B cell (primary cell): Measurements from ENCODE around the gene MAP2K5. TPM values are rescaled to one million over a fixed set of nuclear protein-coding genes. Genes with fewer than 3 reads are reported as not detected.
A peak's percentile ranks its signal among the peaks of the same experiment; 100 is the strongest.

Source experiments
- ATAC-seq: fragments of 200-7000 bp; cut with Tn5 transposase; one replicate; pipeline ENCODE4 v1.10.0; 2021; ENCODE audit warnings: low read depth, mild to moderate bottlenecking, moderate number of reproducible peaks, moderate library complexity
- CTCF ChIA-PET: fragments of 350-600 bp; sonication (Branson Sonifier 250); formaldehyde crosslinking; loops from one replicate; lab custom pipeline; 2021; ENCODE audit warnings: antibody characterized with exemption, inconsistent platforms; lab: Charles Lee
- POLR2A ChIA-PET: fragments of 350-600 bp; sonication (Branson Sonifier 250); formaldehyde crosslinking; loops from one replicate; lab custom pipeline; 2021; ENCODE audit warnings: antibody characterized with exemption; lab: Charles Lee
- DNase-seq: peaks from one replicate; pipeline ENCODE4 v3.0.0; 2013
- H2AFZ ChIP-seq: 2 replicates; pipeline ENCODE4 v1.6.1; 2012; ENCODE audit warnings: mild to moderate bottlenecking, low read depth, low read length; ENCODE audit not compliant: insufficient read depth, poor library complexity, severe bottlenecking
- H3K27ac ChIP-seq, 2 donors: 1 replicate in 1 of 2; 2 replicates in 1 of 2; pipeline ENCODE4 v1.5.1; 2012 to 2013; ENCODE audit warnings: low read length in 2 of 2, mild to moderate bottlenecking in 2 of 2, moderate library complexity in 1 of 2
- H3K27me3 ChIP-seq, 4 experiments: fragments of 200-600 bp in 1 of 4; sonication (generic) in 1 of 4; replicated peaks in 1 of 4; 1 replicate in 2 of 4; 2 replicates in 2 of 4; pipeline versions ENCODE4 v1.6.1 to v1.7.0; 2013 to 2016; ENCODE audit warnings: low read length in 3 of 4, mild to moderate bottlenecking in 2 of 4, mixed read lengths in 1 of 4, moderate library complexity in 1 of 4; ENCODE audit not compliant: insufficient read depth in 4 of 4, control insufficient read depth in 3 of 4; ENCODE audit errors: control extremely low read depth in 1 of 4
- H3K36me3 ChIP-seq, 2 experiments: replicated peaks in 1 of 2; 1 replicate in 1 of 2; 2 replicates in 1 of 2; pipeline versions ENCODE4 v1.6.1 to v1.7.1; 2013; ENCODE audit warnings: low read length in 1 of 2; ENCODE audit not compliant: insufficient read depth in 2 of 2, control insufficient read depth in 1 of 2; ENCODE audit errors: control extremely low read depth in 1 of 2, extremely low read depth in 1 of 2
- H3K4me1 ChIP-seq, 2 donors: fragments of 200-600 bp in 1 of 2; sonication (generic) in 1 of 2; 1 replicate in 1 of 2; 2 replicates in 1 of 2; pipeline versions ENCODE4 v1.5.1 to v1.6.1; 2013 to 2017; ENCODE audit warnings: low read length in 2 of 2; ENCODE audit not compliant: control insufficient read depth in 2 of 2, insufficient read depth in 2 of 2
- H3K4me2 ChIP-seq: replicated peaks from 2 replicates; pipeline ENCODE3; 2012; ENCODE audit warnings: mild to moderate bottlenecking, low read depth, low read length; ENCODE audit not compliant: poor library complexity, severe bottlenecking
- H3K4me3 ChIP-seq, 5 experiments: fragments of 200-600 bp in 1 of 5; sonication (generic) in 1 of 5; 1 replicate in 3 of 5; 2 replicates in 2 of 5; pipeline versions ENCODE4 v1.5.1 to v1.7.0; 2011 to 2016; ENCODE audit warnings: low read length in 4 of 5, mild to moderate bottlenecking in 4 of 5, low read depth in 2 of 5, control low read depth in 1 of 5, moderate library complexity in 1 of 5; ENCODE audit not compliant: insufficient read depth in 1 of 5; ENCODE audit errors: control extremely low read depth in 1 of 5, extremely low read depth in 1 of 5
- H3K79me2 ChIP-seq: fragments of 200-600 bp; sonication (generic); one replicate; pipeline ENCODE4 v1.6.0; 2016; ENCODE audit warnings: low read length; ENCODE audit not compliant: control insufficient read depth, insufficient read depth
- H3K9ac ChIP-seq: fragments of 200-600 bp; sonication (generic); 2 replicates; pipeline ENCODE4 v1.6.1; 2017; ENCODE audit warnings: mild to moderate bottlenecking, low read length, moderate library complexity
- H3K9me3 ChIP-seq, 3 donors: one replicate each; pipeline versions ENCODE4 v1.6.1 to v1.7.1; 2013; ENCODE audit warnings: low read length in 2 of 3; ENCODE audit not compliant: control insufficient read depth in 2 of 3, insufficient read depth in 1 of 3; ENCODE audit errors: control extremely low read depth in 1 of 3
- H4K20me1 ChIP-seq: 2 replicates; pipeline ENCODE4 v1.6.0; 2012; ENCODE audit warnings: mild to moderate bottlenecking, low read length; ENCODE audit not compliant: insufficient read depth, control insufficient read depth, poor library complexity, severe bottlenecking
- H3K27ac Mint-ChIP-seq: one replicate; pipeline ENCODE4 v1.8.0; 2021; ENCODE audit warnings: mixed read lengths
- H3K27me3 Mint-ChIP-seq: one replicate; pipeline ENCODE4 v1.8.0; 2021; ENCODE audit warnings: mixed read lengths
- H3K4me1 Mint-ChIP-seq: one replicate; pipeline ENCODE4 v1.8.0; 2021; ENCODE audit warnings: mixed read lengths
- H3K4me3 Mint-ChIP-seq: one replicate; pipeline ENCODE4 v1.8.0; 2021; ENCODE audit warnings: mixed read lengths
- H3K9me3 Mint-ChIP-seq: one replicate; pipeline ENCODE4 v1.8.0; 2022; ENCODE audit warnings: mixed read lengths; ENCODE audit not compliant: insufficient read depth
- CTCF ChIP-seq: fragments of 200-600 bp; IDR thresholded peaks from one replicate; pipeline ENCODE4 v1.8.0; 2022; ENCODE audit warnings: antibody characterized with exemption, mild to moderate bottlenecking
- EZH2 ChIP-seq: IDR thresholded peaks from 2 replicates; pipeline ENCODE4 v1.6.1; 2012; ENCODE audit warnings: borderline replicate concordance, low read depth, mild to moderate bottlenecking, moderate library complexity, low read length; ENCODE audit not compliant: insufficient read depth, poor library complexity, severe bottlenecking
- WGBS: methylation state at CpG from one replicate; pipeline ENCODE4 v1.1.5; 2013; ENCODE audit warnings: missing lambda C conversion rate; ENCODE audit not compliant: insufficient coverage; 5-methylcytosine and 5-hydroxymethylcytosine counted together
- intact Hi-C: fragments of 100-400 bp; cut with micrococcal nuclease; formaldehyde crosslinking; loops from one replicate; pipeline ENCODE4 v1.10.0; 2022
- polyA plus RNA-seq: library from polyadenylated mRNA; depleted of rRNA; stranded (reverse); fragments of >200 nt; gene quantifications from 2 replicates; pipeline ENCODE4 v1.2.3, GENCODE V29; 2012
- total RNA-seq, 2 donors: library from RNA; stranded (reverse); fragments of 120-200 nt in 1 of 2; gene quantifications; 1 replicate in 1 of 2; 2 replicates in 1 of 2; pipeline versions ENCODE4 v1.2.3 to v1.2.4, GENCODE V29; 2013 to 2022

Gene MAP2K5
- total and polyA plus RNA-seq, 2 donors (not counting 1 experiment from before 2014, with no cell fraction given): 11.1 to 40.0 TPM

- H3K36me3 ChIP-seq: no peaks in the 10 kb centered on the region
- intact Hi-C loops: loop anchor here (1.0 to 10.0 kb wide), 9 partner anchors 41 to 699 kb away; partner anchors contain the start of genes FEM1B, MAP2K5, PIAS1 and RNU6-1
- TF ChIP-seq CTCF: peak; percentile 75
- no peak for TF ChIP-seq EZH2
- Mint-ChIP-seq H3K27me3 (no peaks in the 10 kb centered on the region), H3K27ac (peak overlapping the region; percentile 88), H3K4me1 (peaks cover 62% of the 10 kb centered on the region), H3K9me3 (no peaks in the 10 kb centered on the region), H3K4me3 (peak overlapping the region; percentile 53)
- H2AFZ ChIP-seq: no peak overlapping the region
- no peaks in the 10 kb centered on the region for H4K20me1 ChIP-seq
- peaks cover 46 to 50% of the 10 kb centered on the region in 2 donors for H3K4me1 ChIP-seq
- H3K9ac ChIP-seq: peak overlapping the region; percentile 21
- DNase-seq (peak; percentile 87), ATAC-seq (peak; percentile 64)
- WGBS: 0% methylated on average over 5 of the region's 7 CpGs
- H3K27me3 ChIP-seq: no peaks in the 10 kb centered on the region
- H3K9me3 ChIP-seq: peaks cover 0 to 9% (median 0%) of the 10 kb centered on the region in 3 donors
- ChIA-PET CTCF (interaction anchor here (0.6 to 10.4 kb wide), 12 partner anchors 9 to 427 kb away, joined by 3 to 237 read pairs (median 8); partner anchors contain the start of genes MAP2K5, RNU6-1 and SKOR1), POLR2A (interaction anchor here (1.9 to 3.5 kb wide), 3 partner anchors 40 to 52 kb away, joined by 10 to 22 read pairs (median 20); partner anchors contain the start of gene SKOR1)
- peak overlapping the region in 1 of 5 experiments; percentile 5 for H3K4me3 ChIP-seq
- peak overlapping the region; percentile 54 for H3K4me2 ChIP-seq
- H3K79me2 ChIP-seq: no peaks in the 10 kb centered on the region
- H3K27ac ChIP-seq: peak overlapping the region; percentile 43 to 85
These were observed 240.8 kb downstream of the MAP2K5 start for GRCh38 chr15:67783303-67783702.
